ENCODE data around the gene RASA4.
"Not testable (repeated sequence)": the region's sequence is repeated elsewhere in the genome, so short reads cannot be mapped to it uniquely, and the experiment has no call there.

- peak; percentile 58 to 88 (median 81) for TF ChIP-seq POLR2AphosphoS5 (IDR thresholded peaks at IDR 0.05)
- not testable (repeated sequence) for TF ChIP-seq POLR2A (IDR thresholded peaks at IDR 0.05)
- TF ChIP-seq, protein P1, sequence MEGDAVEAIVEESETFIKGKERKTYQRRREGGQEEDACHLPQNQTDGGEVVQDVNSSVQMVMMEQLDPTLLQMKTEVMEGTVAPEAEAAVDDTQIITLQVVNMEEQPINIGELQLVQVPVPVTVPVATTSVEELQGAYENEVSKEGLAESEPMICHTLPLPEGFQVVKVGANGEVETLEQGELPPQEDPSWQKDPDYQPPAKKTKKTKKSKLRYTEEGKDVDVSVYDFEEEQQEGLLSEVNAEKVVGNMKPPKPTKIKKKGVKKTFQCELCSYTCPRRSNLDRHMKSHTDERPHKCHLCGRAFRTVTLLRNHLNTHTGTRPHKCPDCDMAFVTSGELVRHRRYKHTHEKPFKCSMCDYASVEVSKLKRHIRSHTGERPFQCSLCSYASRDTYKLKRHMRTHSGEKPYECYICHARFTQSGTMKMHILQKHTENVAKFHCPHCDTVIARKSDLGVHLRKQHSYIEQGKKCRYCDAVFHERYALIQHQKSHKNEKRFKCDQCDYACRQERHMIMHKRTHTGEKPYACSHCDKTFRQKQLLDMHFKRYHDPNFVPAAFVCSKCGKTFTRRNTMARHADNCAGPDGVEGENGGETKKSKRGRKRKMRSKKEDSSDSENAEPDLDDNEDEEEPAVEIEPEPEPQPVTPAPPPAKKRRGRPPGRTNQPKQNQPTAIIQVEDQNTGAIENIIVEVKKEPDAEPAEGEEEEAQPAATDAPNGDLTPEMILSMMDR (IDR thresholded peaks at IDR 0.05 in 8 of 11, conservative IDR thresholded peaks at IDR 0.05 in 3 of 11) = peak in 9 of 11 experiments; percentile 32 to 88 (median 67)
Measured at GRCh38 chr7:102572261-102573239, 44.0 kb downstream of the RASA4 start, which contains the start of gene POLR2J3.
